ENCODE data around the gene DELE1.

The DELE1 gene

DNA sequence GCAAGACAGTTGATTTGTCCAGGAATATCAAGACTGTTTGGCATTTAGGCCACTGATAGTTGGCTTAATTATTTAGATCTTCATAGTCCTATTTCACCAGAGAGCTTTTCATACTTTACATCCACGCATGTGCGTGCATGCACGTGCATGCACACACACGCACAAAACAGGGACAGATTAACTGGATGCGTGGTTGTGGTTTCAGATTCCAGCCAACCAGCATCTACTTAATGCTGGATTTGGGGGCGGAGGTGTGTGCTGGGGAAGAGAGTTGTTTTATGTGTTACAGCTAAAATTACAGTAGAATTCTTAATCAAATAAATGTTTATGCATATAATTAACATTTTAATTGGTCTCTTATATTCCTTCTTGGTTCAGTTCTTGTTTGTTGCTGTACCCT lies 52.5 kb downstream of the DELE1 start:
- DNase-seq (ENCODE audit: extremely low spot score, insufficient read length, low read depth) (no peak), FAIRE-seq (no peak)

DNA sequence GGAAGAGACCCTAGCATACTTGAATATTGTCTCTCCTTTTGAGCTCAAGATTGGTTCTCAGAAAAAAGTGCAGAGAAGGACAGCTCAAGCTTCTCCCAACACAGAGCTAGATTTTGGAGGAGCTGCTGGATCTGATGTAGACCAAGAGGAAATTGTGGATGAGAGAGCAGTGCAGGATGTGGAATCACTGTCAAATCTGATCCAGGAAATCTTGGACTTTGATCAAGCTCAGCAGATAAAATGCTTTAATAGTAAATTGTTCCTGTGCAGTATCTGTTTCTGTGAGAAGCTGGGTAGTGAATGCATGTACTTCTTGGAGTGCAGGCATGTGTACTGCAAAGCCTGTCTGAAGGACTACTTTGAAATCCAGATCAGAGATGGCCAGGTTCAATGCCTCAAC lies 54.7 kb downstream of the DELE1 start:
- DNase-seq (ENCODE audit: extremely low spot score, insufficient read length, low read depth) (no peak), FAIRE-seq (no peak)

DNA sequence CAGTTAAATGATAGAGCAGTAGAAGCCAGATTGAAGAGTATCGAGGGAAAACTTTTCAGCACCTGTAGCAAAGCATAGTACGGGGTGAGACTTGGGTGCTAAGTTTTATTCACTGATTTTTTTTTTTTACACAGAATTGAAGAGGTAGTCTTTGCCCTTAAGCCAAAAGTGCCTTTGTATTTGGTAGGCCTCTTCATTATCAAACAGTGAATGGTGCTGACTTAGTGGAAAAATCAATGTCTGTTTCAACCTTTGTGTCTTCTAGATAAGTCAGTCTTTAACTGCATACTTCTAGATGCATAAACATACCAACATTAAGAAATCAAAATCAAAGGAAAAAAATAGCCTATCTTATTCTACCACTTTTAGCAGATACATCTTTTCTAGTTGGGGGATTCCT lies 59.0 kb downstream of the DELE1 start:
- no peak for DNase-seq (ENCODE audit: extremely low spot score, insufficient read length, low read depth)
- no peak for FAIRE-seq

DNA sequence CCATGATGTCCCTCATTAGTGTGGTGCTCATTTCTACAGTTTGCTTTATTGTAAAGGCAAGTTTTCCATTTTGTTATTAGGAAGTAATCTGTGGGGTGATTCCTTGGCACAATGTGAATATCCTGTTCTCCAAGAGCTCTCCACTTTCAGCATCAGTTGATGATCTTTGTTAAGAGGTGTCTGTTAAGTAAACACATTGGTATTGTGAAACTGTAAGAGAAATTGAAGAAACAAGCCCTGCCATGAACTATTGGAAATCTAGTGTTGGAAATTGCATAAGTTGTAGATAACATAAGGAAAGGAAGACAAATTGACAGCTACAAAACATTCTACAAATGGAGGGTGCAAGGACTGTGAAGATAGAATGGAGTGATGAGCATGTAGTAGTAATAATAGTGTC lies 62.4 kb downstream of the DELE1 start:
- no peak for FAIRE-seq
- no peak for DNase-seq (ENCODE audit: extremely low spot score, insufficient read length, low read depth)

DNA sequence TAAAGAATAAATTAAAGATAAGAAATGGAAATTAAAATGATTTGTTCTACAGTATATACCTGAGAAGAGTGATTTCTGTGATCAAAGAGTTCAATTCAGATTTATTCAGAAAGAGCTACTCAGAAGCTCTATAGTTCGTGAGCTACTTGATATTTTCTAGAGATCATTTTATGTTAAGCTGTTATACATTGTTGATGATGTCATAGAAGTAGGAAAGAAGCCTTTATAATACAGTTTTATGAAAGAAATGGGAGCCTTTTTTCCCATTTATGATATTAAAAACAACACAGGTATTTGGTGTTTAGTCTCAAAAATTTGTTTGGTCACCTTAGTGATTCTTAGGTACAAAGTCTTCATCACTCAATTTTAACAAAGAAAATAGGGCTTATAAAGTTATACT lies 66.0 kb downstream of the DELE1 start:
- DNase-seq (ENCODE audit: extremely low spot score, insufficient read length, low read depth) (no peak), FAIRE-seq (no peak)
